ENCODE data around the gene GTF2H4. TPM values are rescaled to one million over a fixed set of nuclear protein-coding genes. Genes with fewer than 3 reads are reported as not detected.

Gene GTF2H4
- total RNA-seq, 1 experiment from 2014 or later = 43.6 TPM

GRCh38 chr6:30884521-30885480, 23.2 kb upstream of the GTF2H4 start:
- peaks cover 43% of the 10 kb centered on the region for H3K4me1 Mint-ChIP-seq (ENCODE audit: low read depth, unreplicated experiment)
- H3K9me3 Mint-ChIP-seq (ENCODE audit: unreplicated experiment) = no peaks in the 10 kb centered on the region
- H3K4me3 ChIP-seq (ENCODE audit: low read depth, low read length) = peak overlapping the region; percentile 46
- H3K36me3 ChIP-seq (ENCODE audit: control insufficient read depth, insufficient read depth, low read length) = 0 out of 2 replicates have a peak, but pooled peaks cover 1% of the 10 kb centered on the region
- H3K9me3 ChIP-seq = no peaks in the 10 kb centered on the region
- CTCF ChIA-PET = interaction anchor here (0.6 to 3.2 kb wide), 12 partner anchors 23 to 373 kb away, joined by 3 to 21 read pairs (median 6); partner anchors contain the start of genes GTF2H4 and VARS2
- H3K4me3 Mint-ChIP-seq (ENCODE audit: unreplicated experiment) = peak overlapping the region; percentile 83
- POLR2A ChIA-PET = interaction anchor here (0.6 to 2.0 kb wide), 4 partner anchors 24 to 168 kb away, joined by 4 to 6 read pairs (median 4); partner anchors contain the start of genes MDC1 and VARS2
- intact Hi-C loops (cut with micrococcal nuclease; ENCODE audit: unreplicated experiment) = no loop called here
- peaks cover 39% of the 10 kb centered on the region for H3K4me1 ChIP-seq
- no peaks in the 10 kb centered on the region for H3K27me3 Mint-ChIP-seq (ENCODE audit: insufficient read depth, unreplicated experiment)
- no peak for TF ChIP-seq CTCF (IDR thresholded peaks at IDR 0.05; ENCODE audit: insufficient read depth in 1 of 2, low read depth in 1 of 2, low read length in 1 of 2, severe bottlenecking in 1 of 2, unreplicated experiment in 1 of 2)
- peaks cover 6% of the 10 kb centered on the region for H3K36me3 Mint-ChIP-seq (ENCODE audit: insufficient read depth, unreplicated experiment)
- DNase-seq = peak; percentile 51 to 56
- BruUV-seq (replicated peaks) = no TSS peak
- H3K27me3 ChIP-seq (replicated peaks; ENCODE audit: control insufficient read depth, insufficient read depth, low read length) = no peaks in the 10 kb centered on the region
- peak overlapping the region; percentile 82 for H3K27ac Mint-ChIP-seq (ENCODE audit: unreplicated experiment)

GRCh38 chr6:30885481-30885998, 22.5 kb upstream of the GTF2H4 start:
- ChIA-PET POLR2A (interaction anchor here (0.7 to 2.0 kb wide), 2 partner anchors 28 to 168 kb away, joined by 4 to 6 read pairs; partner anchors contain the start of genes MDC1 and VARS2), CTCF (interaction anchor here (0.6 to 2.6 kb wide), 7 partner anchors 22 to 373 kb away, joined by 3 to 16 read pairs (median 7); partner anchors contain the start of genes GTF2H4 and VARS2)
- peak overlapping the region; percentile 82 for H3K27ac Mint-ChIP-seq (ENCODE audit: unreplicated experiment)
- TF ChIP-seq CTCF (IDR thresholded peaks at IDR 0.05; ENCODE audit: insufficient read depth in 1 of 2, low read depth in 1 of 2, low read length in 1 of 2, severe bottlenecking in 1 of 2, unreplicated experiment in 1 of 2) = no peak
- H3K27me3 Mint-ChIP-seq (ENCODE audit: insufficient read depth, unreplicated experiment) = no peaks in the 10 kb centered on the region
- Histone ChIP-seq H3K27me3 (replicated peaks; ENCODE audit: control insufficient read depth, insufficient read depth, low read length) (no peaks in the 10 kb centered on the region), H3K4me1 (peaks cover 39% of the 10 kb centered on the region), H3K4me3 (ENCODE audit: low read depth, low read length) (peak overlapping the region; percentile 46), H3K9me3 (no peaks in the 10 kb centered on the region), H3K36me3 (ENCODE audit: control insufficient read depth, insufficient read depth, low read length) (peaks cover 1% of the 10 kb centered on the region; the same call in 1 of the 2 replicates)
- TSS peak; percentile 72 for BruUV-seq (replicated peaks)
- H3K9me3 Mint-ChIP-seq (ENCODE audit: unreplicated experiment) = no peaks in the 10 kb centered on the region
- peaks cover 6% of the 10 kb centered on the region for H3K36me3 Mint-ChIP-seq (ENCODE audit: insufficient read depth, unreplicated experiment)
- H3K4me1 Mint-ChIP-seq (ENCODE audit: low read depth, unreplicated experiment) = peaks cover 43% of the 10 kb centered on the region
- intact Hi-C loops (cut with micrococcal nuclease; ENCODE audit: unreplicated experiment) = no loop called here
- DNase-seq = peak in 1 of 2 experiments; percentile 44
- peak overlapping the region; percentile 83 for H3K4me3 Mint-ChIP-seq (ENCODE audit: unreplicated experiment)

Measured in Caco-2 (cell line).